ES-I3 (cell line): ENCODE measurements around the gene REV1.
"Not testable (repeated sequence)": the region's sequence is repeated elsewhere in the genome, so short reads cannot be mapped to it uniquely, and the experiment has no call there.

Source experiments
- H3K36me3 ChIP-seq: 2 replicates; pipeline ENCODE4 v1.6.1; 2013; ENCODE audit warnings: mild to moderate bottlenecking, low read length, control low read depth, moderate library complexity; ENCODE audit not compliant: insufficient read depth
- H3K4me1 ChIP-seq: 2 replicates; pipeline ENCODE4 v1.6.1; 2013; ENCODE audit warnings: mild to moderate bottlenecking, control low read depth, low read length; ENCODE audit not compliant: insufficient read depth
- H3K9ac ChIP-seq: 2 replicates; pipeline ENCODE4 v1.6.1; 2013; ENCODE audit warnings: low read depth, mild to moderate bottlenecking, low read length, moderate library complexity
- H3K9me3 ChIP-seq: 2 replicates; pipeline ENCODE4 v1.6.1; 2013; ENCODE audit warnings: mild to moderate bottlenecking, low read length, moderate library complexity; ENCODE audit not compliant: control insufficient read depth, insufficient read depth

REV1 gene

DNA sequence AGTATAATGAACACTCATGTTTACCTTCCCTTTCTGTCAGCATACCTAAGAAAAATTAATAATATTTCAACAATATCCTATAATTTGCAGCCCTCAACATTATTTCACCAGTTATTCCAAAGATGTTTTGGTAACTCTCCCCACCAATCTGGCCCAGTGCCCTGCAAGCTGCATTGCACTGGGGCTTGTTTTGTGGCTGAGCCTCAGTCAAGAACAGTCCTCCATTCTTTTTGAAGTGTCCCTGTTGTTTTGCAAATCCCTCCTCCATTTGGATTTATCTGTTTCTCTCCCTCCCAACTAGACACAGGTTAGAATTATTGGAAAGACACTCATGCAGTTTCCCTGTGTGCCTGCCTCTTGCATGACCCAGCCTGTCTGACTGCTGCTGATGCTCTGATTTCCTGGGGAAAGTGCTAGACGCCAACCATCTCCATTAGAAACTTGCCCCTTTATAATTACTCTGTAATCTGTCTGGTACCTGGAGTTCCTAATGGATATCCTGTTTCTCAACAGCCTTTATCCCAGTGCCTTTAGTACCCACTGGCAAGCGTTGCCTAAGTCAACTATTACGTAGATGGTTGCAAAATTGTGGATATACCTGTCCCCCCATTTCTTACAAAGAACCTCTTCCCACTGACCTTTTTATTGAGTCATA is 92.4 kb downstream of the REV1 start:
- H3K4me1 ChIP-seq, result no peaks in the 10 kb centered on the region
- no peaks in the 10 kb centered on the region for H3K9me3 ChIP-seq
- H3K9ac ChIP-seq, result no peak overlapping the region
- peaks cover 65% of the 10 kb centered on the region for H3K36me3 ChIP-seq

- H3K36me3 ChIP-seq, result peaks cover 58% of the 10 kb centered on the region
- H3K9ac ChIP-seq, result no peak overlapping the region
- H3K4me1 ChIP-seq, result no peaks in the 10 kb centered on the region
- H3K9me3 ChIP-seq, result no peaks in the 10 kb centered on the region
Observed at GRCh38 chr2:99395589-99396130, 94.2 kb downstream of the REV1 start.

GRCh38 chr2:99389946-99390345 is 99.9 kb downstream of the REV1 start:
- Histone ChIP-seq H3K4me1 (no peaks in the 10 kb centered on the region), H3K36me3 (peaks cover 26% of the 10 kb centered on the region), H3K9me3 (no peaks in the 10 kb centered on the region), H3K9ac (no peak overlapping the region)

DNA sequence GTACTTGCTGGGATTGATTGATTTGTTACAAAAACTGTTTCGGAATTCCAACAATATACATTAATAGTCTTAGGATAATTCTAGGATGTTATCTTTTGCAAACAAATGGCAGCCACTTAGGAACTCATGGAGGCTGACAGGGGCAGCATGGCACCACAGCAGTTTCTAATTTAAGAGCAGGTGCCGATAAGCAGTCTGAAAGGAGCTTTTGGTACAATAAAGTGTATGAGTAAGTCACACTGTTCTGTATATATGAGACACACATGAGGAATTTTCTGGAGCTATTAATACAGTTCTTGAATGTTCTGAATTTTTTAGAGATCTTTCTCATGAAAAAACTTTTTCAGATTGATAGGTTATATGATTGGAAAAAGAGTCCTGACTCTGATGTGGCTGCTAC is 100.4 kb downstream of the REV1 start:
- H3K36me3 ChIP-seq, result peaks cover 24% of the 10 kb centered on the region
- H3K4me1 ChIP-seq, result no peaks in the 10 kb centered on the region
- no peaks in the 10 kb centered on the region for H3K9me3 ChIP-seq
- H3K9ac ChIP-seq, result no peak overlapping the region

GRCh38 chr2:99388892-99389291 is 100.9 kb downstream of the REV1 start:
- Histone ChIP-seq H3K9ac (no peak overlapping the region), H3K4me1 (no peaks in the 10 kb centered on the region), H3K9me3 (no peaks in the 10 kb centered on the region), H3K36me3 (peaks cover 21% of the 10 kb centered on the region)

GRCh38 chr2:99386011-99386410 is 103.8 kb downstream of the REV1 start:
- no peaks in the 10 kb centered on the region for H3K9me3 ChIP-seq
- no peaks in the 10 kb centered on the region for H3K4me1 ChIP-seq
- H3K36me3 ChIP-seq, result peaks cover 11% of the 10 kb centered on the region; the same call in 1 of the 2 replicates
- H3K9ac ChIP-seq, result no peak overlapping the region

GRCh38 chr2:99382143-99382542 is 107.7 kb downstream of the REV1 start:
- Histone ChIP-seq H3K9ac (no peak overlapping the region), H3K4me1 (peaks cover 7% of the 10 kb centered on the region; the same call in 1 of the 2 replicates), H3K9me3 (no peaks in the 10 kb centered on the region), H3K36me3 (peaks cover 6% of the 10 kb centered on the region; the same call in 1 of the 2 replicates)

DNA sequence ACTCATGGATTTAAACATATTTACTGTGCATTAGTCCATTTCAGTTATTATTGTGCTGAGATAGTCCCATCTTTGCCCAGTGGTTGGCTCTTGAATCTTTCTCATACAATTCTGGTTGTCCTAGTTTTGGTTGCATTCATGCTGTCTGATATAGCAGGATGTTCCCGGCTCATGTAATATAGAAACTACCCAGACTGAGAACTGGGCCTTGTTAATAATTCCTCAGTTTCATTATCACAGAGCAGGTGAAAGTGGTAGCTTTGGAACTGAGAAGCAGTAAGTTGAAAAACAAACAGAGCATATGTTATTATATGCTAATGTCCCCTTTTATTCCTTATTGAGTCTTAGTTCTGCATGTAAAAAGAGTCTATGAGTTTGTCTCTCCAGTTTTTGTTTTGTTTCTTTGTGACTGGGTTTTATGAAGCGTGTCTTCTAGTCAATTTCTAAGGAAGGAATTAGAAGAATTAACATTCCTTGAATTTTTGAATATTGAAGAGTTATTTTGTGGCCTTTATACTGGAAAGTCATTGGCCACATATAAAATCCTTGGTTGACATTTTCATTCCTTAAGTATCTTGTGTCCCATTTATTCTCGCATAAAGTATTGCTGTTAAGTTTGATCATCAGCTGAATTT is 109.3 kb downstream of the REV1 start:
- Histone ChIP-seq H3K4me1 (peaks cover 7% of the 10 kb centered on the region; the same call in 1 of the 2 replicates), H3K36me3 (peaks cover 6% of the 10 kb centered on the region; the same call in 1 of the 2 replicates), H3K9ac (no peak overlapping the region), H3K9me3 (no peaks in the 10 kb centered on the region)

DNA sequence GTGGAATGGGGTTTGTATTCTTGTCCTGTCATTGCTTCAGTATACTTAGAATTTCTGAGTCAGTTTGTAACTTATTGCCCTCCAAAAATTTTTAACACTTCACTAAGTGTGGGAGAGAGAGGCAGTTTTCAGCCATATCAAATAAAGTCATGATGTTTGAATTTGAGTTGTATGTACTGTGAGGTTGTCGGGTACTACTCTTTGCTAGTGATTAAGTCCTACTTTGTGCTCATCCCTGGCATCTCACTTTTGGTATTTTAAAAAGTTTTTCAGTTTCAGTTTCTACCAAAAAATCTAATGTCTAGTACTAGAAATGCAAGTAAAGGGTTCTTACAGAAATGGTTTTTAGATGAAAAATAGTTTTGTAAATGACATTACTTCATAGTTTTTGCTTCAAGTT is 111.9 kb downstream of the REV1 start:
- peaks cover 4% of the 10 kb centered on the region; the same call in 1 of the 2 replicates for H3K9me3 ChIP-seq
- H3K36me3 ChIP-seq, result peaks cover 2% of the 10 kb centered on the region
- no peak overlapping the region for H3K9ac ChIP-seq
- H3K4me1 ChIP-seq, result peaks cover 7% of the 10 kb centered on the region; the same call in 1 of the 2 replicates

DNA sequence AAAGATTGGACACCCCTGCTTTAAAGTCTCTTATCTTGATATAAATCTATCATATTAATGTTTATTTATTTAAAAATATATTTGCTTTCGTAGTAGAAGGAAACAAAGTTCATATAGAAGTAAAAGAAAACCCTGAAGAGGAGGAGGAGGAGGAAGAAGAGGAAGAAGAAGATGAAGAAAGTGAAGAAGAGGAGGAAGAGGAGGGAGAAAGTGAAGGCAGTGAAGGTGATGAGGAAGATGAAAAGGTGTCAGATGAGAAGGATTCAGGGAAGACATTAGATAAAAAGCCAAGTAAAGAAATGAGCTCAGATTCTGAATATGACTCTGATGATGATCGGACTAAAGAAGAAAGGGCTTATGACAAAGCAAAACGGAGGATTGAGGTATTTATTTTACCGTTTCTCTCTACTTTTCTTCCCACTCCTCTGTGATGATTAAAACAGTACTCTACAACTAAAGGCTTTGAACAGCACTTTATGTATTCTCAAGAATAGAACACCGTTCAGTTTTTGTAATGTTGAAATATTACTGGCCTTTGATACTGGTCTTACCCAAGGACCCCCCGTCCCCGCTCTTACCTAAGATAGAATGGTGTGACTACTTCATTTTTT is 113.5 kb downstream of the REV1 start:
- Histone ChIP-seq H3K36me3 (peaks cover 5% of the 10 kb centered on the region), H3K4me1 (peaks cover 7% of the 10 kb centered on the region; the same call in 1 of the 2 replicates), H3K9ac (no peak overlapping the region), H3K9me3 (peaks cover 4% of the 10 kb centered on the region; the same call in 1 of the 2 replicates)

GRCh38 chr2:99374747-99375146 is 115.1 kb downstream of the REV1 start:
- Histone ChIP-seq H3K9ac (no peak overlapping the region), H3K9me3 (peaks cover 4% of the 10 kb centered on the region; the same call in 1 of the 2 replicates), H3K36me3 (peaks cover 5% of the 10 kb centered on the region)

DNA sequence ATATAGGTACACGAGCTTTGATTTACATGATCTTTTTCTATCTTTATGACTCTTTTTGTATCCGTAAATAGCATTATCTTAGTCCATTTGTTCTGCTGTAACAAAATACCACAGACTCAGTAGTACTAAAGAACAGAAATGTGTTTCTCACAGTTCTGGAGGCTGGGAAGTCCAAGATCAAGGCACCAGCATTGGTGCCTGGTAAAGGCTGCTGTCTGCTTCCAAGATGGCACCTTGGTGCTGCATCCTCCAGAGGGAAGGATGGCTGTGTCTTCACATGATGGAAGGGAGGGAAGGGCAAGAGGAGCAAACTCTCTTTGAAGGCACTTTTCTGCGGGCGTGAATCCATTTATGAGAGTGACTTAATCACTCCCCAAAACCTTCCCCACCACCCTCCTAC is 116.7 kb downstream of the REV1 start:
- H3K4me1 ChIP-seq, result no peaks in the 10 kb centered on the region
- no peak overlapping the region for H3K9ac ChIP-seq
- H3K9me3 ChIP-seq, result peaks cover 4% of the 10 kb centered on the region; the same call in 1 of the 2 replicates
- H3K36me3 ChIP-seq, result peaks cover 6% of the 10 kb centered on the region

More at GRCh38 chr2:99374747-99375146, 115.1 kb downstream of the REV1 start:
- 0 out of 2 replicates have a peak, but pooled peaks cover under 1% of the 10 kb centered on the region for H3K4me1 ChIP-seq

- not testable (repeated sequence) for H3K9ac ChIP-seq, H3K4me1 ChIP-seq, H3K9me3 ChIP-seq
- peaks cover 26% of the 10 kb centered on the region for H3K36me3 ChIP-seq
Observed at GRCh38 chr2:99368854-99369253, 121.0 kb downstream of the REV1 start.

GRCh38 chr2:99365661-99366060 is 124.2 kb downstream of the REV1 start:
- Histone ChIP-seq H3K9ac (no peak overlapping the region), H3K4me1 (no peaks in the 10 kb centered on the region), H3K36me3 (peaks cover 23% of the 10 kb centered on the region), H3K9me3 (no peaks in the 10 kb centered on the region)
